A549 (cell line): ENCODE measurements around the gene DYNLT4. TPM values are rescaled to one million over a fixed set of nuclear protein-coding genes. Genes with fewer than 3 reads are reported as not detected.
A peak's percentile ranks its signal among the peaks of the same experiment; 100 is the strongest.

Experiments
- ATAC-seq, 2 experiments: fragments of 200-7000 bp in 1 of 2; fragments of >200 bp in 1 of 2; cut with Nextera tagmentation in 1 of 2; cut with Tn5 transposase in 1 of 2; 3 replicates each; pipeline versions ENCODE4 v1.8.0 to v1.9.1; 2018 to 2020; ENCODE audit warnings: mild to moderate bottlenecking in 1 of 2, moderate library complexity in 1 of 2
- CTCF ChIA-PET: fragments of 300-600 bp; sonication (Branson Sonifier 250); formaldehyde crosslinking; extraction: SDS; loops from one replicate; lab custom pipeline; 2021; ENCODE audit warnings: antibody characterized with exemption, inconsistent platforms; lab: Yijun Ruan, JAX
- POLR2A ChIA-PET: fragments of 350-600 bp; formaldehyde crosslinking; extraction: SDS; loops from one replicate; lab custom pipeline; 2021; ENCODE audit warnings: antibody characterized with exemption, inconsistent platforms; lab: Yijun Ruan, JAX
- DNase-seq, 2 experiments: peaks; one replicate each; pipeline versions ENCODE4 v3.0.0 to v3.0.0-alpha.2; 2011 to 2016; ENCODE audit warnings: low read depth in 1 of 2, low spot score in 1 of 2
- FAIRE-seq: peaks from 2 replicates; lab custom pipeline; 2011; peaks lifted over from hg19 to GRCh38; lab: Jason Lieb, UNC
- H3K27ac ChIP-seq, 2 experiments: fragments of >200 bp; sonication (Bioruptor Twin); formaldehyde crosslinking; 3 replicates each; pipeline ENCODE4 v1.5.1; 2016 to 2017
- H3K4me1 ChIP-seq: fragments of >200 bp; sonication (Bioruptor Twin); formaldehyde crosslinking; 3 replicates; pipeline ENCODE4 v1.6.1; 2016
- H3K4me2 ChIP-seq: fragments of >200 bp; sonication (Bioruptor Twin); formaldehyde crosslinking; 3 replicates; pipeline ENCODE4 v1.6.1; 2016
- H3K4me3 ChIP-seq: fragments of >200 bp; sonication (Bioruptor Twin); formaldehyde crosslinking; 3 replicates; pipeline ENCODE4 v1.5.1; 2016
- H3K9me3 ChIP-seq: fragments of >200 bp; sonication (Bioruptor Twin); formaldehyde crosslinking; 3 replicates; pipeline ENCODE4 v1.6.1; 2016
- BHLHE40 ChIP-seq: IDR thresholded peaks from 2 replicates; pipeline ENCODE4 v1.6.1; 2012; ENCODE audit warnings: low read depth, low read length, inconsistent platforms
- CEBPB ChIP-seq, 2 experiments: fragments of >200 bp in 1 of 2; sonication (Bioruptor Twin) in 1 of 2; formaldehyde crosslinking in 1 of 2; IDR thresholded peaks; 2 replicates each; pipeline ENCODE4 v1.6.1; 2012 to 2016
- CHD2 ChIP-seq: fragments of 150-350 bp; IDR thresholded peaks from 2 replicates; pipeline ENCODE4 v1.6.1; 2014; ENCODE audit warnings: low read length; ENCODE audit not compliant: partially characterized antibody
- EHMT2 ChIP-seq: fragments of 200-600 bp; sonication (generic); IDR thresholded peaks from 2 replicates; pipeline ENCODE4 v1.6.1; 2016; ENCODE audit warnings: antibody characterized with exemption, low read depth, mild to moderate bottlenecking, moderate library complexity
- EP300 ChIP-seq, 2 experiments: fragments of >200 bp; sonication (Bioruptor Twin); formaldehyde crosslinking; IDR thresholded peaks; 2 replicates in 1 of 2; 3 replicates in 1 of 2; pipeline ENCODE4 v1.6.1; 2016 to 2017
- HDAC2 ChIP-seq: fragments of 200-600 bp; sonication (generic); IDR thresholded peaks from 2 replicates; pipeline ENCODE4 v1.6.1; 2016
- HOXB13 ChIP-seq: fragments of 250-450 bp; sonication (Bioruptor Pico); IDR thresholded peaks from 2 replicates; pipeline ENCODE4 v1.5.0; 2020; ENCODE audit warnings: low read depth, mild to moderate bottlenecking, moderate library complexity
- JUNB ChIP-seq: fragments of >200 bp; sonication (Bioruptor Twin); formaldehyde crosslinking; IDR thresholded peaks from 2 replicates; pipeline ENCODE4 v1.6.1; 2016
- KDM5A ChIP-seq: fragments of 200-600 bp; sonication (generic); IDR thresholded peaks from 2 replicates; pipeline ENCODE4 v1.6.1; 2016; ENCODE audit warnings: antibody characterized with exemption, mild to moderate bottlenecking
- MAFK ChIP-seq: fragments of 450-650 bp; IDR thresholded peaks from 2 replicates; pipeline ENCODE4 v1.6.1; 2014; ENCODE audit not compliant: partially characterized antibody
- PHF8 ChIP-seq: fragments of 200-600 bp; sonication (generic); IDR thresholded peaks from 2 replicates; pipeline ENCODE4 v1.6.1; 2016; ENCODE audit warnings: low read depth, mild to moderate bottlenecking, antibody characterized with exemption, moderate library complexity, borderline replicate concordance
- POLR2A ChIP-seq: IDR thresholded peaks from 2 replicates; pipeline ENCODE4 v1.6.1; 2012; ENCODE audit warnings: mild to moderate bottlenecking, low read length
- RAD21 ChIP-seq, 2 experiments: fragments of >200 bp in 1 of 2; sonication (Bioruptor Twin) in 1 of 2; formaldehyde crosslinking in 1 of 2; IDR thresholded peaks in 1 of 2; conservative IDR thresholded peaks in 1 of 2; 2 replicates in 1 of 2; 3 replicates in 1 of 2; pipeline ENCODE4 v1.6.1; 2012 to 2018; ENCODE audit warnings: inconsistent platforms in 1 of 2
- RARB ChIP-seq: fragments of 250-450 bp; sonication (Bioruptor Pico); IDR thresholded peaks from 2 replicates; pipeline ENCODE4 v1.8.0; 2021; ENCODE audit warnings: mild to moderate bottlenecking, moderate library complexity
- RCOR1 ChIP-seq: fragments of 150-350 bp; IDR thresholded peaks from 2 replicates; pipeline ENCODE4 v1.6.1; 2014; ENCODE audit warnings: antibody characterized with exemption, low read length, low read depth
- SMC3 ChIP-seq: fragments of >200 bp; sonication (Bioruptor Twin); formaldehyde crosslinking; IDR thresholded peaks from 3 replicates; pipeline ENCODE4 v1.6.1; 2018; ENCODE audit warnings: inconsistent platforms
- TP53 ChIP-seq: fragments of 250-450 bp; sonication (Bioruptor Pico); IDR thresholded peaks from 2 replicates; pipeline ENCODE4 v1.5.0; 2021; ENCODE audit warnings: mild to moderate bottlenecking, moderate library complexity
- USF2 ChIP-seq: fragments of 450-650 bp; IDR thresholded peaks from 2 replicates; pipeline ENCODE4 v1.6.1; 2014; ENCODE audit warnings: antibody characterized with exemption
- ZSCAN20 ChIP-seq: fragments of 250-450 bp; sonication (Bioruptor Pico); IDR thresholded peaks from 2 replicates; pipeline ENCODE4 v1.8.0; 2022; ENCODE audit warnings: mild to moderate bottlenecking, moderate library complexity
- WGBS: methylation state at CpG from one replicate; pipeline ENCODE4 v1.1.6; 2017; ENCODE audit errors: missing lambda C conversion rate; 5-methylcytosine and 5-hydroxymethylcytosine counted together
- polyA plus RNA-seq, 4 experiments: library from polyadenylated mRNA; depleted of rRNA in 3 of 4; stranded (reverse); fragments of >200 nt; fragmentation: RNase III in 1 of 4; extraction: RNeasy Plus Mini Kit Qiagen cat#74134 plus additional on column Dnase treatment in 1 of 4; gene quantifications; 2 replicates in 3 of 4; 3 replicates in 1 of 4; pipeline ENCODE4 v1.2.3, GENCODE V29; 2011 to 2017
- TF ChIP-seq, protein P1 (sequence below): fragments of >200 bp; sonication (Bioruptor Twin); formaldehyde crosslinking; IDR thresholded peaks from 3 replicates; pipeline ENCODE4 v1.5.1; 2016
- TF ChIP-seq, protein P2 (sequence below): fragments of 200-600 bp; sonication (generic); IDR thresholded peaks from 2 replicates; pipeline ENCODE4 v1.6.1; 2016; ENCODE audit warnings: antibody characterized with exemption, mild to moderate bottlenecking, moderate library complexity

The DYNLT4 gene
- polyA plus RNA-seq, 2 of the 4 experiments (the other 2 are of a cell fraction) = 0.12 to 0.21 TPM

DNA sequence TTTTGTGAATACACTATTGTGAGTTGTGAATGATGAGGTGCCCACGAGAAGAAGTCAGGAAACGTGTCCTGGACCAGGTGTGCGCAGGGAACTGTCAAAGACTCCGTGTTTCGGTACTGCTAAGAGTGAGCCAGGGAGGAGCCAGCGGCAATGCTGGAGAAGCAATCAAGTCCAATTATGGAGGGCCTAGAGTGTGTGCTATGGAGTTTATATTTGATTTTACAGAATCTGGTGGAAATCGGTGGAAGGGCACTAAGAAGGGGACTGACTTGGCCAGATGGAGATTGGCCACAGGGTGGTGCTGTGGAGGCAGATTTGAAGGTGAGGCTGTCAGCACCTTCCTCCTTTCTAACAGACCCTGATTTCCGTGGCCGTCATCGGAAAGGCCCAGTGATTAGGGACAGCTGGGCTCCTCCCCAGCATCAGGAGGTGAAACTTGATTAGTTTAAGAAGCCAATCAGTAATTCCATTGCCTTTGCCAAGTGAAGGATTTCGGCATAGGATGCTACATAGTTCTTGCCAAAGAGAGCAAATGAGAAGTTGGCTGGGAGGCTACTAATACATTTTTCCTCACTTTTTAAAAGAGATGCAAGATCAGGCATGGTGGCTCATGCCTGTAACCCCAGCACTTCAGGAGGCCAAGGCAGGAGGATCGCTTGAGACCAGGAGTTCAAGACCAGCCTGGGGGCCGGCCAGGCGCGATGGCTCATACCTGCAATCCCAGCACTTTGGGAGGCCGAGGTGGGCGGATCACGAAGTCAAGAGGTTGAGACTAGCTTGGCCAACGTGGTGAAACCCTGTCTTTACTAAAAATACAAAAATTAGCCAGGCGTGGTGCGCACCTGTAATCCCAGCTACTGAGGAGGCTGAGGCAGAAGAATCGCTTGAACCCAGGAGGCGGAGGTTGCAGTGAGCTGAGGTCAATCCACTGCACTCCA, 28.9 kb upstream of the DYNLT4 start:
- DNase-seq = peak; percentile 42 to 76
- TF ChIP-seq CEBPB (IDR thresholded peaks at IDR 0.05) = no peak
- no peak for TF ChIP-seq RCOR1
- no peak for TF ChIP-seq CHD2
- TF ChIP-seq, protein P1, sequence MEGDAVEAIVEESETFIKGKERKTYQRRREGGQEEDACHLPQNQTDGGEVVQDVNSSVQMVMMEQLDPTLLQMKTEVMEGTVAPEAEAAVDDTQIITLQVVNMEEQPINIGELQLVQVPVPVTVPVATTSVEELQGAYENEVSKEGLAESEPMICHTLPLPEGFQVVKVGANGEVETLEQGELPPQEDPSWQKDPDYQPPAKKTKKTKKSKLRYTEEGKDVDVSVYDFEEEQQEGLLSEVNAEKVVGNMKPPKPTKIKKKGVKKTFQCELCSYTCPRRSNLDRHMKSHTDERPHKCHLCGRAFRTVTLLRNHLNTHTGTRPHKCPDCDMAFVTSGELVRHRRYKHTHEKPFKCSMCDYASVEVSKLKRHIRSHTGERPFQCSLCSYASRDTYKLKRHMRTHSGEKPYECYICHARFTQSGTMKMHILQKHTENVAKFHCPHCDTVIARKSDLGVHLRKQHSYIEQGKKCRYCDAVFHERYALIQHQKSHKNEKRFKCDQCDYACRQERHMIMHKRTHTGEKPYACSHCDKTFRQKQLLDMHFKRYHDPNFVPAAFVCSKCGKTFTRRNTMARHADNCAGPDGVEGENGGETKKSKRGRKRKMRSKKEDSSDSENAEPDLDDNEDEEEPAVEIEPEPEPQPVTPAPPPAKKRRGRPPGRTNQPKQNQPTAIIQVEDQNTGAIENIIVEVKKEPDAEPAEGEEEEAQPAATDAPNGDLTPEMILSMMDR = peak; percentile 63
- TF ChIP-seq RAD21 (conservative IDR thresholded peaks at IDR 0.05 in 1 of 2, IDR thresholded peaks at IDR 0.05 in 1 of 2) = peak; percentile 70 to 75
- peak; percentile 60 for TF ChIP-seq SMC3
- TF ChIP-seq, all 56 proteins: peak for 3
- ChIA-PET CTCF (interaction anchor here (0.5 to 2.7 kb wide), 16 partner anchors 9 to 522 kb away, joined by 3 to 14 read pairs (median 4); partner anchors contain the start of genes HECTD3 and RPS8), POLR2A (no interaction called here)
- H3K9me3 ChIP-seq = no peaks in the 10 kb centered on the region
- H3K4me2 ChIP-seq = peak overlapping the region; percentile 42
- ATAC-seq (peak; percentile 89 to 94), FAIRE-seq (no peak)
- no peaks in the 10 kb centered on the region for H3K4me1 ChIP-seq
- H3K27ac ChIP-seq = no peak overlapping the region
- 55% methylated on average over 21 of the region's 23 CpGs for WGBS
- no peak overlapping the region for H3K4me3 ChIP-seq

GRCh38 chr1:44834328-44834727, 27.2 kb upstream of the DYNLT4 start:
- TF ChIP-seq TP53 (CRISPR knock-in tag) = no peak
- TF ChIP-seq PHF8 = no peak
- TF ChIP-seq JUNB = no peak
- TF ChIP-seq SMC3 = no peak
- no peak for TF ChIP-seq ZSCAN20
- TF ChIP-seq RCOR1 = no peak
- TF ChIP-seq USF2 = no peak
- no peak for TF ChIP-seq BHLHE40
- no peak for TF ChIP-seq EP300 (IDR thresholded peaks at IDR 0.05)
- TF ChIP-seq POLR2A = no peak
- TF ChIP-seq HOXB13 (CRISPR knock-in tag) = no peak
- no peak for TF ChIP-seq MAFK
- TF ChIP-seq KDM5A = no peak
- TF ChIP-seq, protein P2, sequence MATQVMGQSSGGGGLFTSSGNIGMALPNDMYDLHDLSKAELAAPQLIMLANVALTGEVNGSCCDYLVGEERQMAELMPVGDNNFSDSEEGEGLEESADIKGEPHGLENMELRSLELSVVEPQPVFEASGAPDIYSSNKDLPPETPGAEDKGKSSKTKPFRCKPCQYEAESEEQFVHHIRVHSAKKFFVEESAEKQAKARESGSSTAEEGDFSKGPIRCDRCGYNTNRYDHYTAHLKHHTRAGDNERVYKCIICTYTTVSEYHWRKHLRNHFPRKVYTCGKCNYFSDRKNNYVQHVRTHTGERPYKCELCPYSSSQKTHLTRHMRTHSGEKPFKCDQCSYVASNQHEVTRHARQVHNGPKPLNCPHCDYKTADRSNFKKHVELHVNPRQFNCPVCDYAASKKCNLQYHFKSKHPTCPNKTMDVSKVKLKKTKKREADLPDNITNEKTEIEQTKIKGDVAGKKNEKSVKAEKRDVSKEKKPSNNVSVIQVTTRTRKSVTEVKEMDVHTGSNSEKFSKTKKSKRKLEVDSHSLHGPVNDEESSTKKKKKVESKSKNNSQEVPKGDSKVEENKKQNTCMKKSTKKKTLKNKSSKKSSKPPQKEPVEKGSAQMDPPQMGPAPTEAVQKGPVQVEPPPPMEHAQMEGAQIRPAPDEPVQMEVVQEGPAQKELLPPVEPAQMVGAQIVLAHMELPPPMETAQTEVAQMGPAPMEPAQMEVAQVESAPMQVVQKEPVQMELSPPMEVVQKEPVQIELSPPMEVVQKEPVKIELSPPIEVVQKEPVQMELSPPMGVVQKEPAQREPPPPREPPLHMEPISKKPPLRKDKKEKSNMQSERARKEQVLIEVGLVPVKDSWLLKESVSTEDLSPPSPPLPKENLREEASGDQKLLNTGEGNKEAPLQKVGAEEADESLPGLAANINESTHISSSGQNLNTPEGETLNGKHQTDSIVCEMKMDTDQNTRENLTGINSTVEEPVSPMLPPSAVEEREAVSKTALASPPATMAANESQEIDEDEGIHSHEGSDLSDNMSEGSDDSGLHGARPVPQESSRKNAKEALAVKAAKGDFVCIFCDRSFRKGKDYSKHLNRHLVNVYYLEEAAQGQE = no peak
- TF ChIP-seq RARB (CRISPR knock-in tag) = no peak
- TF ChIP-seq HDAC2 = no peak
- TF ChIP-seq EHMT2 = no peak
- ChIA-PET POLR2A (no interaction called here), CTCF (interaction anchor here (0.6 to 2.3 kb wide), 6 partner anchors 14 to 469 kb away, joined by 3 to 5 read pairs (median 4); partner anchors contain the start of gene UROD)
- no peak for ATAC-seq
- 78% methylated on average over 7 of the region's 7 CpGs for WGBS
- no peak for FAIRE-seq
- Histone ChIP-seq H3K4me3 (no peak overlapping the region), H3K27ac (no peak overlapping the region), H3K4me2 (no peak overlapping the region), H3K9me3 (no peaks in the 10 kb centered on the region), H3K4me1 (no peaks in the 10 kb centered on the region)
- DNase-seq = no peak
